Stimulated activated CD8-positive, alpha-beta memory T cell treated with anti-CD3 and anti-CD28 coated beads, Interleukin-4, amount 100 ng/mL, for 1 hour (primary cell): ENCODE results near the gene FAM171A1.
"Not testable (repeated sequence)": the region's sequence is repeated elsewhere in the genome, so short reads cannot be mapped to it uniquely, and the experiment has no call there.

Source experiments
- DNase-seq, 2 donors: peaks; one replicate each; pipeline ENCODE4 v3.0.0-alpha.2; 2020; ENCODE audit warnings: low read depth in 2 of 2, low spot score in 1 of 2

The FAM171A1 gene

GRCh38 chr10:15295537-15296325 is 75.4 kb downstream of the FAM171A1 start:
- no peak for DNase-seq

GRCh38 chr10:15293862-15294842 is 76.9 kb downstream of the FAM171A1 start:
- DNase-seq: no peak

- no peak for DNase-seq
Observed at GRCh38 chr10:15290671-15291070, 80.4 kb downstream of the FAM171A1 start.

GRCh38 chr10:15290150-15290549 is 80.9 kb downstream of the FAM171A1 start:
- DNase-seq: no peak

GRCh38 chr10:15280974-15281373 is 90.1 kb downstream of the FAM171A1 start:
- no peak for DNase-seq

GRCh38 chr10:15280462-15280861 is 90.6 kb downstream of the FAM171A1 start:
- no peak for DNase-seq

GRCh38 chr10:15279236-15279635 is 91.9 kb downstream of the FAM171A1 start:
- DNase-seq: no peak

- DNase-seq: no peak
Observed at GRCh38 chr10:15278786-15279185, 92.3 kb downstream of the FAM171A1 start.

- not testable (repeated sequence) for DNase-seq
Observed at GRCh38 chr10:15276039-15276438, 95.0 kb downstream of the FAM171A1 start.

GRCh38 chr10:15269838-15270237 is 101.3 kb downstream of the FAM171A1 start:
- DNase-seq: not testable (repeated sequence)

GRCh38 chr10:15267496-15267895 is 103.6 kb downstream of the FAM171A1 start:
- DNase-seq: no peak

- DNase-seq: no peak
Observed at GRCh38 chr10:15266117-15266516, 105.0 kb downstream of the FAM171A1 start.

- no peak for DNase-seq
Observed at GRCh38 chr10:15265558-15265957, 105.5 kb downstream of the FAM171A1 start.

- no peak for DNase-seq
Observed at GRCh38 chr10:15265056-15265455, 106.0 kb downstream of the FAM171A1 start.

- no peak for DNase-seq
Observed at GRCh38 chr10:15263657-15264323, 107.3 kb downstream of the FAM171A1 start.

GRCh38 chr10:15262036-15262713 is 108.9 kb downstream of the FAM171A1 start:
- no peak for DNase-seq

- no peak for DNase-seq
Observed at GRCh38 chr10:15259136-15259535, 112.0 kb downstream of the FAM171A1 start.

GRCh38 chr10:15258255-15258654 is 112.8 kb downstream of the FAM171A1 start:
- DNase-seq: no peak

GRCh38 chr10:15255961-15256360 is 115.1 kb downstream of the FAM171A1 start:
- DNase-seq: no peak

- no peak for DNase-seq
Observed at GRCh38 chr10:15254808-15255648, 116.1 kb downstream of the FAM171A1 start.
